Measurements from ENCODE around the gene ZNF438. TPM values are rescaled to one million over a fixed set of nuclear protein-coding genes. Genes with fewer than 3 reads are reported as not detected.
A peak's percentile ranks its signal among the peaks of the same experiment; 100 is the strongest.

ZNF438 gene
- total RNA-seq, 1 experiment from 2014 or later = 8.4 TPM

DNA sequence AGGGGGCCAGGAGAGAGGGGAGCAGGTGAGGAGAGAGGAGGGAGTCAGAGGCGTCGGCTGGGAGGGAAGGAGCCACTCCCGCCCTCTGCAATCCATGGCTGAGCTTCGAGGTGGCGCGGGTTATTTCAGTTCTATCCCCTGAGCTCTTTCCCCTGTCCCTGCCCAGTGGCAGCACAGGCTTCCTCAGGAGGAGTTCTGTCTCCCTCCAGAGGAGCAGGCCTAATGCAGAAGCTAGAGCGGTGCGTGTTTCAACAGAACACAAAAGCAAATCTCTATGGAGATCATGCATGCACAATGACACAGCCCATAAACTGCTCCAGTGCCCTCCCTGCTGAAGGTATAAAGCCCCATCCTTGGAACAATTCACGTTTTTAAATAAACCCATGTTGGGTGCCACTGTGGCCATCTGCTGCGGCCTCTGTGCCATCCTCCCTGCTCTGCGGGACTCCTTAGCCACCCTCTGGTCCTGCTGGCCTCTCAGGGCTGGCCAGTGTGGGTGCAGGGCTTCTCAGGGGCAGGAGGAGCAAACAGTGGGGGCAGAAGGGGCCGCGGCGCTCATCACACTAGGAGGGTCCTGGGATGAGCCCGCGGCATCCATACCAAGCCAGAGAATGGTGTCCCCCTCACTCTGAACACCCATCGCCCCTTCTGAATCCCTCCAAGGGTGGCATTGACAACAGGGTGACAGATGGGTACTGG lies 209.5 kb downstream of the ZNF438 start:
- ChIA-PET CTCF (no interaction called here), POLR2A (no interaction called here)
- no peaks in the 10 kb centered on the region for H3K36me3 Mint-ChIP-seq (ENCODE audit: insufficient read depth, unreplicated experiment)
- H3K4me3 Mint-ChIP-seq (ENCODE audit: unreplicated experiment) = no peak overlapping the region
- BruUV-seq (replicated peaks) = no TSS peak
- H3K9me3 Mint-ChIP-seq (ENCODE audit: unreplicated experiment) = no peaks in the 10 kb centered on the region
- intact Hi-C loops (cut with micrococcal nuclease) = no loop called here
- H3K4me1 Mint-ChIP-seq (ENCODE audit: insufficient read depth, unreplicated experiment) = no peaks in the 10 kb centered on the region
- no peak overlapping the region for H3K27ac Mint-ChIP-seq (ENCODE audit: low read depth, unreplicated experiment)
- H3K27me3 Mint-ChIP-seq (ENCODE audit: insufficient read depth, unreplicated experiment) = no peaks in the 10 kb centered on the region
- TF ChIP-seq CTCF (IDR thresholded peaks at IDR 0.05; ENCODE audit: unreplicated experiment) = no peak
- no peak for DNase-seq (ENCODE audit: unreplicated experiment)

GRCh38 chr10:30821261-30821993 lies 210.2 kb downstream of the ZNF438 start:
- Mint-ChIP-seq H3K4me3 (ENCODE audit: unreplicated experiment) (no peak overlapping the region), H3K36me3 (ENCODE audit: insufficient read depth, unreplicated experiment) (no peaks in the 10 kb centered on the region), H3K27ac (ENCODE audit: low read depth, unreplicated experiment) (no peak overlapping the region), H3K27me3 (ENCODE audit: insufficient read depth, unreplicated experiment) (no peaks in the 10 kb centered on the region), H3K9me3 (ENCODE audit: unreplicated experiment) (no peaks in the 10 kb centered on the region), H3K4me1 (ENCODE audit: insufficient read depth, unreplicated experiment) (no peaks in the 10 kb centered on the region)
- TF ChIP-seq CTCF (IDR thresholded peaks at IDR 0.05; ENCODE audit: unreplicated experiment) = no peak
- intact Hi-C loops (cut with micrococcal nuclease) = no loop called here
- CTCF ChIA-PET = interaction anchor here (0.6 kb wide), 1 partner anchor 824 kb away, joined by 3 read pairs; no protein-coding TSS in a partner anchor
- no TSS peak for BruUV-seq (replicated peaks)
- no peak for DNase-seq (ENCODE audit: unreplicated experiment)
- POLR2A ChIA-PET = interaction anchor here (0.5 kb wide), 1 partner anchor 35 kb away, joined by 7 read pairs; no protein-coding TSS in a partner anchor

- no peaks in the 10 kb centered on the region for H3K27me3 Mint-ChIP-seq (ENCODE audit: insufficient read depth, unreplicated experiment)
- no peak for TF ChIP-seq CTCF (IDR thresholded peaks at IDR 0.05; ENCODE audit: unreplicated experiment)
- no peaks in the 10 kb centered on the region for H3K36me3 Mint-ChIP-seq (ENCODE audit: insufficient read depth, unreplicated experiment)
- ChIA-PET POLR2A (no interaction called here), CTCF (interaction anchor here (0.6 kb wide), 1 partner anchor 825 kb away, joined by 3 read pairs; no protein-coding TSS in a partner anchor)
- peak; percentile 7 for DNase-seq (ENCODE audit: unreplicated experiment)
- intact Hi-C loops (cut with micrococcal nuclease) = no loop called here
- no peaks in the 10 kb centered on the region for H3K4me1 Mint-ChIP-seq (ENCODE audit: insufficient read depth, unreplicated experiment)
- BruUV-seq (replicated peaks) = no TSS peak
- no peak overlapping the region for H3K4me3 Mint-ChIP-seq (ENCODE audit: unreplicated experiment)
- no peak overlapping the region for H3K27ac Mint-ChIP-seq (ENCODE audit: low read depth, unreplicated experiment)
- H3K9me3 Mint-ChIP-seq (ENCODE audit: unreplicated experiment) = no peaks in the 10 kb centered on the region
These were observed 211.2 kb downstream of the ZNF438 start for GRCh38 chr10:30820261-30820991.
